Loucy (cell line): ENCODE measurements around the gene HEPN1.

ENCODE experiments used
- CTCF ChIP-seq: fragments of 200-600 bp; sonication (generic); conservative IDR thresholded peaks from 2 replicates; pipeline ENCODE4 v1.5.1; 2014; ENCODE audit warnings: mild to moderate bottlenecking, antibody characterized with exemption, low read length
- EZH2phosphoT487 ChIP-seq: fragments of 200-600 bp; IDR thresholded peaks from 2 replicates; pipeline ENCODE4 v1.6.1; 2018; ENCODE audit warnings: antibody characterized with exemption, mild to moderate bottlenecking, moderate library complexity, borderline replicate concordance

GRCh38 chr11:124872280-124872679 is 46.8 kb upstream of the HEPN1 start:
- TF ChIP-seq CTCF (no peak), EZH2phosphoT487 (no peak)
